ENCODE results near the gene ATF7IP2.

- no peak for TF ChIP-seq NR3C1 (CRISPR knock-in tag; IDR thresholded peaks at IDR 0.05)
- TF ChIP-seq ATF2 (CRISPR knock-in tag; IDR thresholded peaks at IDR 0.05), result no peak
- TF ChIP-seq CTCF (IDR thresholded peaks at IDR 0.05 in 2 of 3, conservative IDR thresholded peaks at IDR 0.05 in 1 of 3; ENCODE audit: insufficient read depth in 2 of 3, low read depth in 1 of 3, low read length in 3 of 3), result no peak
- TF ChIP-seq FOXP4 (CRISPR knock-in tag; IDR thresholded peaks at IDR 0.05; ENCODE audit: borderline replicate concordance), result no peak
- no peak for TF ChIP-seq ZKSCAN1 (IDR thresholded peaks at IDR 0.05; ENCODE audit: low read depth, low read length)
- no peak for TF ChIP-seq SP1 (CRISPR knock-in tag; IDR thresholded peaks at IDR 0.05)
- no peak for TF ChIP-seq EZH2 (IDR thresholded peaks at IDR 0.05; ENCODE audit: borderline replicate concordance, low read depth, low read length)
- TF ChIP-seq E2F1 (CRISPR knock-in tag; IDR thresholded peaks at IDR 0.05), result no peak
- no peak for TF ChIP-seq POLR2A (conservative IDR thresholded peaks at IDR 0.05)
- TF ChIP-seq E2F5 (CRISPR knock-in tag; IDR thresholded peaks at IDR 0.05), result no peak
- no peak for TF ChIP-seq ZNF584 (CRISPR knock-in tag; IDR thresholded peaks at IDR 0.05; ENCODE audit: low read depth)
These were observed 134.3 kb downstream of the ATF7IP2 start for GRCh38 chr16:10519929-10520868.
